Spinal cord (tissue), 10 donors: Measurements from ENCODE around the gene DCDC2B. TPM values are rescaled to one million over a fixed set of nuclear protein-coding genes. Genes with fewer than 3 reads are reported as not detected.
"Not testable (repeated sequence)": the region's sequence is repeated elsewhere in the genome, so short reads cannot be mapped to it uniquely, and the experiment has no call there.

Experiments
- DNase-seq, 6 donors: peaks; one replicate each; pipeline versions ENCODE4 v3.0.0 to v3.0.0-alpha.2; 2013 to 2015; ENCODE audit warnings: low spot score in 6 of 6, low read depth in 4 of 6
- H3K27ac ChIP-seq: one replicate; pipeline ENCODE4 v1.5.1; 2013; ENCODE audit warnings: low read depth, low read length, control low read depth
- H3K27me3 ChIP-seq: one replicate; pipeline ENCODE4 v1.6.1; 2013; ENCODE audit warnings: low read length; ENCODE audit not compliant: control insufficient read depth, insufficient read depth
- H3K36me3 ChIP-seq: one replicate; pipeline ENCODE4 v1.6.1; 2013; ENCODE audit warnings: low read length; ENCODE audit not compliant: control insufficient read depth, insufficient read depth
- H3K4me1 ChIP-seq: one replicate; pipeline ENCODE4 v1.6.1; 2013; ENCODE audit warnings: low read length; ENCODE audit not compliant: control insufficient read depth, insufficient read depth
- H3K4me3 ChIP-seq: one replicate; pipeline ENCODE4 v1.5.1; 2013; ENCODE audit warnings: low read depth, low read length, control low read depth
- H3K9me3 ChIP-seq: one replicate; pipeline ENCODE4 v1.6.1; 2013; ENCODE audit warnings: low read length; ENCODE audit not compliant: control insufficient read depth, insufficient read depth
- WGBS: methylation state at CpG from one replicate; pipeline ENCODE4 v1.1.5; 2013; ENCODE audit warnings: missing lambda C conversion rate; ENCODE audit not compliant: insufficient coverage; 5-methylcytosine and 5-hydroxymethylcytosine counted together
- long read RNA-seq, 4 donors: transcript quantifications; one replicate each; lab custom pipeline, GENCODE V29; 2026
- polyA plus RNA-seq, 2 donors: library from polyadenylated mRNA; unstranded; fragments of 120-200 nt; gene quantifications; one replicate each; pipeline ENCODE4 v1.2.1, GENCODE V29; 2013; ENCODE audit not compliant: insufficient read length in 2 of 2
- total RNA-seq, 2 donors: library from RNA; depleted of rRNA in 1 of 2; stranded (reverse); fragments of 120-200 nt in 1 of 2; fragments of >200 nt in 1 of 2; gene quantifications; one replicate each; pipeline versions ENCODE4 v1.2.3 to v1.2.4, GENCODE V29; 2013 to 2014
- donor health status: healthy.

DCDC2B gene
- total RNA-seq (under 1 TPM in 1 of 2 donors, not detected in 1; 0.28 TPM), polyA plus RNA-seq (1 to 10 TPM in 1 of 2 donors, under 1 TPM in 1; 0.82 to 2.6 TPM)
- long read RNA-seq, donor 1, result 0 reads
- long read RNA-seq, donor 2, result 0 reads
- long read RNA-seq, donor 3, result 0 reads
- long read RNA-seq, donor 4, result 0 reads

- WGBS, result 52% methylated on average over 5 of the region's 5 CpGs
- Histone ChIP-seq H3K9me3 (no peaks in the 10 kb centered on the region), H3K4me3 (no peak within 1 kb of the TSS), H3K4me1 (peaks cover 38% of the 10 kb centered on the region), H3K27me3 (no peaks in the 10 kb centered on the region), H3K36me3 (peaks cover 38% of the 10 kb centered on the region), H3K27ac (no peak within 1 kb of the TSS)
- peak in 2 of 6 donors; percentile 37 to 45 for DNase-seq
These were observed at the start of gene DCDC2B for GRCh38 chr1:32208891-32209328. Gene DCDC2B (plus strand): TSS chr1:32209089. CDS start chr1:32209094, 5 bp downstream.

- H3K9me3 ChIP-seq, result no peaks in the 10 kb centered on the region
- no peaks in the 10 kb centered on the region for H3K4me1 ChIP-seq
- H3K4me3 ChIP-seq, result no peak overlapping the region
- H3K27ac ChIP-seq, result no peak overlapping the region
- peaks cover 57% of the 10 kb centered on the region for H3K36me3 ChIP-seq
- no peaks in the 10 kb centered on the region for H3K27me3 ChIP-seq
- no CpG with 5 or more reads among the region's 3 CpGs for WGBS
- DNase-seq, result no peak
These were observed 49.7 kb upstream of the DCDC2B start for GRCh38 chr1:32159189-32159588.

GRCh38 chr1:32163405-32163804, 45.5 kb upstream of the DCDC2B start:
- no peaks in the 10 kb centered on the region for H3K27me3 ChIP-seq
- DNase-seq, result no peak
- WGBS, result no CpG with 5 or more reads among the region's 2 CpGs
- no peaks in the 10 kb centered on the region for H3K9me3 ChIP-seq
- no peaks in the 10 kb centered on the region for H3K4me1 ChIP-seq
- peaks cover 70% of the 10 kb centered on the region for H3K36me3 ChIP-seq
- no peak overlapping the region for H3K4me3 ChIP-seq
- no peak overlapping the region for H3K27ac ChIP-seq

GRCh38 chr1:32165633-32166032, 43.3 kb upstream of the DCDC2B start:
- not testable (repeated sequence) for H3K27me3 ChIP-seq, H3K4me1 ChIP-seq, H3K27ac ChIP-seq, DNase-seq, H3K4me3 ChIP-seq, H3K9me3 ChIP-seq
- WGBS, result 100% methylated on average over 1 of the region's 10 CpGs
- H3K36me3 ChIP-seq, result peaks cover 70% of the 10 kb centered on the region

- WGBS, result no CpG with 5 or more reads among the region's 4 CpGs
- Histone ChIP-seq H3K4me3 (no peak overlapping the region), H3K27ac (no peak overlapping the region), H3K27me3 (no peaks in the 10 kb centered on the region), H3K9me3 (no peaks in the 10 kb centered on the region), H3K4me1 (no peaks in the 10 kb centered on the region), H3K36me3 (peaks cover 63% of the 10 kb centered on the region)
- DNase-seq, result no peak
These were observed 37.9 kb upstream of the DCDC2B start for GRCh38 chr1:32170991-32171390.

GRCh38 chr1:32172621-32173245, 36.2 kb upstream of the DCDC2B start:
- peaks cover 48% of the 10 kb centered on the region for H3K36me3 ChIP-seq
- no peak overlapping the region for H3K4me3 ChIP-seq
- H3K4me1 ChIP-seq, result no peaks in the 10 kb centered on the region
- no peaks in the 10 kb centered on the region for H3K9me3 ChIP-seq
- H3K27me3 ChIP-seq, result no peaks in the 10 kb centered on the region
- no peak for DNase-seq
- no CpG with 5 or more reads among the region's 1 CpG for WGBS
- no peak overlapping the region for H3K27ac ChIP-seq

GRCh38 chr1:32178380-32179192, 30.3 kb upstream of the DCDC2B start:
- no peak for DNase-seq
- Histone ChIP-seq H3K4me1 (peaks cover 27% of the 10 kb centered on the region), H3K27ac (peak overlapping the region; percentile 97), H3K27me3 (no peaks in the 10 kb centered on the region), H3K4me3 (peak overlapping the region; percentile 87), H3K9me3 (no peaks in the 10 kb centered on the region), H3K36me3 (peaks cover 36% of the 10 kb centered on the region)
- 63% methylated on average over 3 of the region's 7 CpGs for WGBS

GRCh38 chr1:32179193-32179442, 29.8 kb upstream of the DCDC2B start:
- Histone ChIP-seq H3K27me3 (no peaks in the 10 kb centered on the region), H3K4me1 (peaks cover 27% of the 10 kb centered on the region), H3K36me3 (peaks cover 37% of the 10 kb centered on the region), H3K4me3 (peak overlapping the region; percentile 87), H3K9me3 (no peaks in the 10 kb centered on the region), H3K27ac (peak overlapping the region; percentile 97)
- no peak for DNase-seq
- WGBS, result 12% methylated on average over 4 of the region's 7 CpGs

- 0% methylated on average over 78 of the region's 79 CpGs for WGBS
- peaks cover 27% of the 10 kb centered on the region for H3K4me1 ChIP-seq
- peak; percentile 81 to 97 (median 88) for DNase-seq
- H3K4me3 ChIP-seq, result peak within 1 kb of the TSS; percentile 87
- no peaks in the 10 kb centered on the region for H3K27me3 ChIP-seq
- peak within 1 kb of the TSS; percentile 97 for H3K27ac ChIP-seq
- H3K36me3 ChIP-seq, result peaks cover 40% of the 10 kb centered on the region
- no peaks in the 10 kb centered on the region for H3K9me3 ChIP-seq
These were observed 29.3 kb upstream of the DCDC2B start, which contains the start of gene TXLNA for GRCh38 chr1:32179443-32180185. Gene TXLNA (plus strand): TSS chr1:32179675. CDS start chr1:32180346, 671 bp downstream.
